SHP77 treated with DMSO at 0.1 percent for 48 hours (cell line): ENCODE results near the gene OR51B5.
A peak's percentile ranks its signal among the peaks of the same experiment; 100 is the strongest.
"Not testable (repeated sequence)": the region's sequence is repeated elsewhere in the genome, so short reads cannot be mapped to it uniquely, and the experiment has no call there.

Experiments
- DNase-seq: peaks from one replicate; lab custom pipeline; 2025; lab: John Stamatoyannopoulos, UW

Gene OR51B5, protein sequence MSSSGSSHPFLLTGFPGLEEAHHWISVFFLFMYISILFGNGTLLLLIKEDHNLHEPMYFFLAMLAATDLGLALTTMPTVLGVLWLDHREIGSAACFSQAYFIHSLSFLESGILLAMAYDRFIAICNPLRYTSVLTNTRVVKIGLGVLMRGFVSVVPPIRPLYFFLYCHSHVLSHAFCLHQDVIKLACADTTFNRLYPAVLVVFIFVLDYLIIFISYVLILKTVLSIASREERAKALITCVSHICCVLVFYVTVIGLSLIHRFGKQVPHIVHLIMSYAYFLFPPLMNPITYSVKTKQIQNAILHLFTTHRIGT

DNA sequence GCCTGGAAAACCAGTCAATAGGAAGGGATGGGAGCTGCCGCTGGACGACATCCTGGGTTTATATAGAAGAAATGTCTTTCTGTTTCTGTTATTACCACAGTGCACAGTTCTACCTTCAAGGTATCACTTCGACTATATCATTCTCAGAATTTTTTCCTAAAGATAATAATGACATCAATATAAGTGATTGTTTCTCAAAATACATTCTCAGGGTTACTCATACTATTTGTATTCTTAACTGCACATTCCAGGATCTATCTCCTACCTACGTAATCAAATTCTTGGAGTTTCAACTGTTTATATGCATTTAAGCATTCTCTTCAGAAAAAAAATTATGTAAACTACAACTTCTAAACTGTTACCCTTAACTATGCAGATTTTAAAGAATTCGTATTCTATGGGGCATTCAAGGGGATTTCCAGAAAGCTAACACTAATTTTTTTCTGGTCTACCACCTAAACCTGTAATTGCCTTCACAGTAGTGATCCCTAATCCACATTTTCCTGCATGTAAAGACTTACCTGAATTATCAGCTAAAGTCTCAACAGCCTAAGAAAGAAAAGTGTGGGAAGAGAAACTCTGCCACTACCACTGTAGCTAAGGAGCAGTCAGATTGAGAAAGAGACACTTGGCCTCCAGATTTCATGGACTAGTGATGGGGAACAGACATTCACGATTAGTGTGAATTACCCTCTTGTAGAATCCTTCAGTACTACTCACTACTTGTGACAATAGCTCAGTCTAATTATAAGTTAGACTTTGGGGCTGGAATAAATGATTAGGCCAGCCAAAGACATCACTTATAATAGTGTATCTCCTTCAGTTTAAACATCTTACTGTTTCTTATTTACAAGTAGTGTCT, at the start of gene OR51B5:
OR51B5 (minus strand) TSS at position 51 of the 862 bp plus-strand sequence; CDS start at position 51, 0 bp downstream.
- no peak for DNase-seq

GRCh38 chr11:5390210-5390609, 46.9 kb upstream of the OR51B5 start:
- no peak for DNase-seq

- DNase-seq = no peak
Observed at GRCh38 chr11:5384335-5384734, 41.0 kb upstream of the OR51B5 start.

DNA sequence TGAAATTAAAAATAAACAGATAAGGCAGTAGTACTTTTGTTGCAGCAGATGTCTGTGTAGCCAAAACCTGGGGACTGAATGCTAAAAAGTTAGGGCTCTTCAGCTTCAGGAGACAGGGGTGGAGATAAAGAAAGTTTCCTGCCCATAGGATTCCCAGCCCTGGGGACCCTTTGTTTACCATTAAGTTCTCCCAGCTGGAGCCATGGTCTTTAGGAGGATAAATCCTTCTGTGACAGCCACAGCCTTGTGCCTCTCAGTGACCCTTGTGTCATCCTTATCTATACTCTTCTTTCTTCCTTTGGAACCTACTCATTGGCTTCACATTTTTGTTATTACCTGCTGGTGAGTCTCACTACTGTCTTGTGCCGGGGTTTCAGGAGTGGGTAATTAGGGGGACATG, 40.3 kb upstream of the OR51B5 start, which contains the start of gene OR51M1:
OR51M1 (plus strand) TSS at position 237 of the 400 bp plus-strand sequence. CDS start 5,587 bp downstream, outside the sequence.
- DNase-seq = no peak

DNA sequence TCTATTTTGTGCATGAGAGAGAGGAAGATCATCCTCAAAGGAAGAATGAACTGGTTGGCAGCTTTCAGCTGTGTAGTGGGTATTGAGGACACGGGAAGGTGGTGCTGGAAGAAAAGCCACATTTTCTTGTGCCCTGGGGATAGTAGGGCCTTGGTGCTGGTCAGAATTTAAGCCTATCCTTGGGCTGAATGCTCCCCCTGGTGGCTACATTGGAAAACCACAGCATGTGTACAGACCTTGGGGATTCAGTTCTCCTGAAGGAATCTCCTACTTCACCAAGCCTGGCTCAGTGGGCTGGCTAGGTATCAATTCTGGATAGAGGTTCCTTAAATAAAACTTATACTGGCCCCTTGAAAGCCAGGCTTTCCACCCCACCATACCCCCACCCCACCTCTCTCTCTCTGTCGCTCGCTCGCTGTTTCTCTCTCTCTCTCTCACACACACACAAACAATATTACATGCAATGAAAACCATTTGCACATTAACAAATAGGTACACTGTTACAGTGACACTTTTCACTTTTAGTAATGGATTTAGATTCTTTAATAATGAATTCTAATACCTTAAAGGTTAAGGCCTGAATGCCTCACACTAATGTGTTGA, 37.5 kb upstream of the OR51B5 start:
- peak; percentile 3 for DNase-seq

- DNase-seq = no peak
Observed at GRCh38 chr11:5369789-5370188, 26.5 kb upstream of the OR51B5 start.

DNA sequence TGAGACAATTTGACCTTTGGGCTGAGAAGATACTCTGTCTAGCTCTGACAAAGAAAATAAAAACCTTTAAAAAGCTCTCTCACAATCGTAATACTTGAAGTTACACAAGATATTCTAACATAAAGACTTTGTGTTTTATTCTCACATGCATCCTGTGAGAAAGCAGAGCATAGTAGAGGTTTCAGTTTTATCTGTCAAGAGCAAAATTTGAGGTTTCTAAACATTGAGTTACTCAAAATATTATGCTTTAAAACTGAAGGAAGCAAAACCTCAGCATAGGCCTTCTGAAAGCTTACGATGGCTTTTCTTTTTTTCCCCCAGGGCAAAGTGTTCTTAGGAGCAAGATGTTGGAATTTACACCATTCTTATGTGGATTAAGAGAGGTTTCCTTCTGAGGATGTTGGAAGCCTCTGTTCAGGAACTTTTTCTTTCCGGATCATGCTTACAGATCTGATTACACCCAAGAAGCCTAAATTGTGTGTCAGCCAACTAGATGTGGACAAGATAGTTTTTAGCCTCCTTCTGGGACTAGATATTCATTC, 25.2 kb upstream of the OR51B5 start:
- DNase-seq = no peak

DNA sequence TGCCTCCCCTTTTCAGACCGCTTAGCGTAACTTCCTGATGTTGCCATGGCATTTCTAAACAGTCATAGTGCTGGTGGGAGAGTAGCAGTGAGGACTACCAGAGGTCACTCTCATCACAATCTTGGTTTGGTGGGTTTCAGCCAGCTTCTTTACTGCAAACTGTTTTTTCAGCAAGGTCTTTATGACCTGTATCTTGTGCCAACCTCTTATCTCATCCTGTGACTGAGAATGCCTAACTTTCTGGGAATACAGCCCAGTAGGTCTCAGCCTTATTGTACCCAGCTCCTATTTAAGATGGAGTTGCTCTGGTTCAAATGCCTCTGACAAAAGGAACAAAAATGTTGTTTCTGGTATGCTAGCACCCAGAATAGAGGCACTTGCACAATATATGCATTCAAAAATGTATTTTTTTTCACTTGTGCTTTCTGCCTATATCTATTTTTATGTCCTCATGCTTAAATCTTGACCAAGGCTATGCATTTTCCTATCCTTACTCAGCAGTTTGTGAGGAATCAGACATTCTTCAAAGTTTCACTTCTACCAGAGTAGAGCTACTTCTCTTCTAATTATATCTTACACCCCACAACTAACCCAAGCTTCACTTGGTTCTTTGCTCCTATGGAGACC, 24.2 kb upstream of the OR51B5 start:
- no peak for DNase-seq

GRCh38 chr11:5366856-5367255, 23.5 kb upstream of the OR51B5 start:
- DNase-seq = no peak

DNA sequence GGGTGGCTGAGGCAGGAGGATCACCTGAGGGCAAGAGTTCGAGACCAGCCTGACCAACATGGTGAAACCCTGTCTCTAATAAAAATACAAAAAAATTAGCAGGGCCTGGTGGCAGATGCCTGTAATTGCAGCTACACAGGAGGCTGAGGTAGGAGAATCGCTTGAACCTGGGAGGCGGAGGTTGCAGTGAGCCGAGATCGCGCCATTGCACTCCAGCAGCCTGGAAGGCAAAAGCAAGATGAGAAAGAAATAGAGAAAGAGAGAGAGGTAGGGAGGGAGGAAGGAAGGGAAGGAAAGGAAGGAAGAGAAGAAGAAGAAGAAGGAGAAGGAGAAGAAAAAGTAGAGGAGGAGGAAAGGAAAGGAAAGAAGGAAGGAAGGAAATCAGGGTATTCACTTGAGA, 23.0 kb upstream of the OR51B5 start:
- DNase-seq = not testable (repeated sequence)

DNA sequence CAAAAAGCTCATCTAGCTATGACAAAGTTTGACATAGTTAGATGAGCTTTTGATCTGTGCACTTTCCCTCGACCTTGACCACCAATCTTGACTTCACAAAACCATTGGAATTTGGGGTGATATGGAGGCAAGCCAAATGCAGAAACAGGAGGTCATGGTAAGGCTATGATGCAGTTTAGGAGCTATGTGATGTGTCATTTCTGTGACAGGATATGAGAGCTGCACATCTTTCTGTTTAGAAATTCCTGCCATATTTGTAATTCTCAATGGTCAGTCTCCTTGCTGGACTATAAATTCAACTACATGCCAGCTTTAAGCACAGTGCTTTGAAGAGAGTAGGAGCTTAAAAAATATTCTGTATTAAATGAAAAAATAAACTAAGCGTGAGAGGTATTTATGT, 20.9 kb upstream of the OR51B5 start:
- DNase-seq = no peak

DNA sequence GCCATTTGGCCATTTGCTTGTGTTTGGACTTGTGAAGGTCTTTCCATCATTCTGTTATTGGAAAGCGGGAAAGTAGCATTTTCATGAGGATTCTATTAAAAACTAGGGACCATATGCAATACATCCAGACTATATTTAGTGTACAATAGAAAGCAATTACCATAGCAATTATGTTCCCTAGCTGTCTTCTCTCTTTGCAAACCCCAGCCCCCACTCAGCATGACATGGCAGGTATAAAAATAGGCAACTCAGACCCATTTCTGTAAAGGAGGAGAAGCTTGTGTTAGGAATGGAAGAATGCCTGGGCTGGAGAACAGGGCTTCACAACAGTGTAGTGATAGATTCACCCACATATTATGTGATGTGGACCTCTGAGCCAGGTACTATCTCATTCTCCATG, 20.4 kb upstream of the OR51B5 start:
- no peak for DNase-seq

- no peak for DNase-seq
Observed at GRCh38 chr11:5362017-5362625, 18.8 kb upstream of the OR51B5 start.

- DNase-seq = not testable (repeated sequence)
Observed at GRCh38 chr11:5356031-5356430, 12.7 kb upstream of the OR51B5 start.

DNA sequence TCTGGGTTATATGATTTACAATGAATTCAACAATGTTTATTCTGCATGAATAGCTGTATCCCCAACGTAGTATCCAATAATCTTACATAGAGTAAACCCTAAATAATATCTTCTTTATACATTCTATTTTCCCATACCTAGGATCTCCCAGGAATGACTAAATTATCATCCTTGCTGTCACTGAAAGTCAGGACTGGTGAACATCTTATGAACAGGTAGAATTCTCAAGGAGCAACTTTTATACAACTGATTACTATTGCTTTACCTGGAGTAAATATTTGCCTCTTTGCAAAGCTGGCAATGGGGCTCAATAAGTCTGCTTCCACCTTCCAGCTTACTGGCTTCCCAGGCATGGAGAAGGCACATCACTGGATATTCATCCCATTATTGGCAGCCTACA, 7.9 kb upstream of the OR51B5 start, which contains the start of gene OR51B6:
OR51B6 (plus strand) TSS at position 301 of the 400 bp plus-strand sequence; CDS start at position 301, 0 bp downstream.
- no peak for DNase-seq

- DNase-seq = no peak
Observed at GRCh38 chr11:5349550-5349949, 6.2 kb upstream of the OR51B5 start.

DNA sequence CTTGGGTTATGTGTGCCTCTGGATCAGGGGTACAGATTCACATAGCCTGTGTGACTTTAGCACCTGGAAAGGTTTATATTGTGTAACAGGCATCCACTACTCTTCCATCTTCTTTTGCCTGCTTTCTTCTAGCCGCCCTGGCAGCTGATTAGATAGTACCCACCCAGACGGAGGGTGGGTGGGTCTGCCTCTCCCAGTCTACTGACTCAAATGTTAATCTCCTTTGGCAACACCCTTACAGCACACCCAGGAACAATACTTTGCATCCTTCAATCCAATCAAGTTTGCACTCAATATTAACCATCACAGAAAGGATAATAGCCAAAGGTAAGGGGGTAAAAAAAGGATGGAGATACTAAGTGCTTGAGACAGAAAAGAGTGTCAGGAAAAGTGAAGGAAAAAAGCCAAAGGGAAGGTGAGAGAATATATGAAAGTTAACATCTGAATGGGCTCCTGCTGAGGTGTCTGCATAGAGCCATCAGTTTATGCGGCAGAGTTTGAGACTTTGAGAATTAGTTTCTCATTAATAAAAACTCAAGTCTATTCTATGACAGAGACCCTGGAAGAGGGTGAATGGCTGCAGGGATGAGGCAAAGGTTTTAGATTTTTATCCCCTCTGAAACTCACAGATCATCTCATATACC, 5.3 kb upstream of the OR51B5 start:
- no peak for DNase-seq

- no peak for DNase-seq
Observed at GRCh38 chr11:5345831-5346230, 2.5 kb upstream of the OR51B5 start.

- no peak for DNase-seq
Observed at GRCh38 chr11:5339771-5340322, 3.5 kb downstream of the OR51B5 start.

- not testable (repeated sequence) for DNase-seq
Observed at GRCh38 chr11:5337253-5337652, 6.1 kb downstream of the OR51B5 start.

DNA sequence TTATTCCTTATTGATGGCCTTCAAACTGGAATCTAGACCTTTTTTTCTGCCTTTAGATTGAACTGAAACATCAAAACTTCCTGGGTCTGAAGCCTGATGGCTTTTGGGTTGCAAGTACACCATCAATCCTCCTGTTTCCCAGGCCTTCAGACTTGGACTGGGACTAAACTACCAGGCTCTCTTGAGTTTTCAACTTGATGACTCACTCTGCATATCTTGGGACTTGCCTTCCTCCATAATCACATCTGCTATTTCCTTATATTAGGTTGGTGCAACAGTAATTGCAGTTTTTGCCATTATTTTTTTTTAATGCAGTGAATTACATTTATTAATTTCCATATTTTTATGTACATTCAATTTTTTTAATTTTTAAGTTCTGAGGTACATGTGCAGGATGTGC, 7.0 kb downstream of the OR51B5 start:
- no peak for DNase-seq
